ENCODE data around the gene ASXL2. TPM values are rescaled to one million over a fixed set of nuclear protein-coding genes. Genes with fewer than 3 reads are reported as not detected.

Gene ASXL2
- total RNA-seq, 1 experiment from 2014 or later = 37.8 TPM

- no peak for TF ChIP-seq TEAD1 (CRISPR knock-in tag; IDR thresholded peaks at IDR 0.05)
- no peak for TF ChIP-seq ZBTB43 (CRISPR knock-in tag; IDR thresholded peaks at IDR 0.05)
- TF ChIP-seq FOXJ3 (CRISPR knock-in tag; IDR thresholded peaks at IDR 0.05; ENCODE audit: borderline replicate concordance) = no peak
- TF ChIP-seq MYBL2 (CRISPR knock-in tag; IDR thresholded peaks at IDR 0.05) = 0 out of 2 replicates have a peak, but pooled peaks have one; percentile 76
- no peak for TF ChIP-seq E2F1 (CRISPR knock-in tag; IDR thresholded peaks at IDR 0.05)
- no peak for TF ChIP-seq CTCF (IDR thresholded peaks at IDR 0.05)
- TF ChIP-seq EMX1 (CRISPR knock-in tag; IDR thresholded peaks at IDR 0.05) = no peak
- no peak for TF ChIP-seq ZNF121 (CRISPR knock-in tag; IDR thresholded peaks at IDR 0.05)
- no peak for TF ChIP-seq STAT6 (CRISPR knock-in tag; conservative IDR thresholded peaks at IDR 0.05; ENCODE audit: low read depth)
- no peak for TF ChIP-seq CREM (CRISPR knock-in tag; IDR thresholded peaks at IDR 0.05)
- 0 out of 2 replicates have a peak, but pooled peaks have one; percentile 60 for TF ChIP-seq IRF2 (CRISPR knock-in tag; IDR thresholded peaks at IDR 0.05; ENCODE audit: borderline replicate concordance, low read depth)
- TF ChIP-seq GABPB1 (CRISPR knock-in tag; IDR thresholded peaks at IDR 0.05) = no peak
- no peak for TF ChIP-seq ATF6 (CRISPR knock-in tag; IDR thresholded peaks at IDR 0.05)
- TF ChIP-seq RELA (CRISPR knock-in tag; IDR thresholded peaks at IDR 0.05; ENCODE audit: borderline replicate concordance) = peak; percentile 57; the same call in 1 of the 2 replicates
- no peak for TF ChIP-seq PRDM15 (CRISPR knock-in tag; IDR thresholded peaks at IDR 0.05)
- no peak for TF ChIP-seq ATF3 (CRISPR knock-in tag; conservative IDR thresholded peaks at IDR 0.05)
- 0 out of 2 replicates have a peak, but pooled peaks have one; percentile 22 for TF ChIP-seq ZNF232 (CRISPR knock-in tag; IDR thresholded peaks at IDR 0.05)
- TF ChIP-seq ZNF425 (CRISPR knock-in tag; conservative IDR thresholded peaks at IDR 0.05) = no peak
- no peak for TF ChIP-seq ZMAT4 (CRISPR knock-in tag; IDR thresholded peaks at IDR 0.05)
These were observed 591 bp downstream of the ASXL2 start (continued) for GRCh38 chr2:25877431-25878360.

Measured in WTC11 (cell line).